Measurements from ENCODE around the gene MCCC2.
"Not testable (repeated sequence)": the region's sequence is repeated elsewhere in the genome, so short reads cannot be mapped to it uniquely, and the experiment has no call there.

MCCC2 gene

GRCh38 chr5:71658916-71659662 is 71.9 kb downstream of the MCCC2 start:
- POLR2A ChIA-PET (ENCODE audit: low non-redundant PET): no interaction called here
- H3K27ac ChIP-seq: no peak overlapping the region
- DNase-seq (ENCODE audit: low spot score): no peak
- CTCF ChIA-PET: no interaction called here
- no peak for TF ChIP-seq CTCF (conservative IDR thresholded peaks at IDR 0.05; ENCODE audit: low read depth)

- CTCF ChIA-PET: no interaction called here
- no peak for DNase-seq (ENCODE audit: low spot score)
These were observed 75.2 kb downstream of the MCCC2 start for GRCh38 chr5:71662381-71662780.

GRCh38 chr5:71663191-71663969 is 76.2 kb downstream of the MCCC2 start:
- no peak overlapping the region for H3K27ac ChIP-seq
- no peak for TF ChIP-seq CTCF (conservative IDR thresholded peaks at IDR 0.05; ENCODE audit: low read depth)
- no peak for DNase-seq (ENCODE audit: low spot score)
- ChIA-PET CTCF (no interaction called here), POLR2A (ENCODE audit: low non-redundant PET) (no interaction called here)

More at GRCh38 chr5:71662381-71662780, 75.2 kb downstream of the MCCC2 start:
- no peak for TF ChIP-seq CTCF (conservative IDR thresholded peaks at IDR 0.05; ENCODE audit: low read depth)
- H3K27ac ChIP-seq: no peak overlapping the region
- POLR2A ChIA-PET (ENCODE audit: low non-redundant PET): no interaction called here

GRCh38 chr5:71664615-71665014 is 77.5 kb downstream of the MCCC2 start:
- DNase-seq (ENCODE audit: low spot score); H3K27ac ChIP-seq; POLR2A ChIA-PET (ENCODE audit: low non-redundant PET): not testable (repeated sequence)
- CTCF ChIA-PET: interaction anchor here (0.9 kb wide), 1 partner anchor 10 kb away, joined by 5 read pairs; no protein-coding TSS in a partner anchor

- no peak for DNase-seq (ENCODE audit: low spot score)
- ChIA-PET POLR2A (ENCODE audit: low non-redundant PET) (no interaction called here), CTCF (interaction anchor here (0.8 kb wide), 1 partner anchor 17 kb away, joined by 3 read pairs; no protein-coding TSS in a partner anchor)
- TF ChIP-seq CTCF (conservative IDR thresholded peaks at IDR 0.05; ENCODE audit: low read depth): no peak
- no peak overlapping the region for H3K27ac ChIP-seq
These were observed 79.2 kb downstream of the MCCC2 start for GRCh38 chr5:71666321-71666720.

- H3K27ac ChIP-seq: no peak overlapping the region
- POLR2A ChIA-PET (ENCODE audit: low non-redundant PET): no interaction called here
- no peak for DNase-seq (ENCODE audit: low spot score)
- CTCF ChIA-PET: no interaction called here
- no peak for TF ChIP-seq CTCF (conservative IDR thresholded peaks at IDR 0.05; ENCODE audit: low read depth)
These were observed 90.8 kb downstream of the MCCC2 start for GRCh38 chr5:71677977-71678376.

GRCh38 chr5:71679714-71680113 is 92.6 kb downstream of the MCCC2 start:
- H3K27ac ChIP-seq: no peak overlapping the region
- DNase-seq (ENCODE audit: low spot score): no peak
- ChIA-PET POLR2A (ENCODE audit: low non-redundant PET) (interaction anchor here (0.6 kb wide), 1 partner anchor 105 kb away, joined by 3 read pairs; no protein-coding TSS in a partner anchor), CTCF (no interaction called here)
- no peak for TF ChIP-seq CTCF (conservative IDR thresholded peaks at IDR 0.05; ENCODE audit: low read depth)
